Measurements from ENCODE around the gene ASB5. TPM values are rescaled to one million over a fixed set of nuclear protein-coding genes. Genes with fewer than 3 reads are reported as not detected.

The ASB5 gene
- total and polyA plus RNA-seq, 2 of the 8 experiments (the other 6 are each of a cell fraction or from before 2014, with no cell fraction given), result 0.02 TPM; not detected in 1

- TF ChIP-seq CTCF (IDR thresholded peaks at IDR 0.05; ENCODE audit: control extremely low read depth in 1 of 3, insufficient read depth in 1 of 3, low read depth in 1 of 3, low read length in 3 of 3), result no peak
- TF ChIP-seq YY1 (IDR thresholded peaks at IDR 0.05; ENCODE audit: low read depth, low read length), result no peak
These were observed 63.7 kb downstream of the ASB5 start (continued) for GRCh38 chr4:176205299-176205698.

Measured in H1 (cell line).